NCI-H774 (cell line): ENCODE measurements around the gene AP2B1.

Source experiments
- DNase-seq: peaks from one replicate; lab custom pipeline; 2025; lab: John Stamatoyannopoulos, UW

AP2B1 gene

DNA sequence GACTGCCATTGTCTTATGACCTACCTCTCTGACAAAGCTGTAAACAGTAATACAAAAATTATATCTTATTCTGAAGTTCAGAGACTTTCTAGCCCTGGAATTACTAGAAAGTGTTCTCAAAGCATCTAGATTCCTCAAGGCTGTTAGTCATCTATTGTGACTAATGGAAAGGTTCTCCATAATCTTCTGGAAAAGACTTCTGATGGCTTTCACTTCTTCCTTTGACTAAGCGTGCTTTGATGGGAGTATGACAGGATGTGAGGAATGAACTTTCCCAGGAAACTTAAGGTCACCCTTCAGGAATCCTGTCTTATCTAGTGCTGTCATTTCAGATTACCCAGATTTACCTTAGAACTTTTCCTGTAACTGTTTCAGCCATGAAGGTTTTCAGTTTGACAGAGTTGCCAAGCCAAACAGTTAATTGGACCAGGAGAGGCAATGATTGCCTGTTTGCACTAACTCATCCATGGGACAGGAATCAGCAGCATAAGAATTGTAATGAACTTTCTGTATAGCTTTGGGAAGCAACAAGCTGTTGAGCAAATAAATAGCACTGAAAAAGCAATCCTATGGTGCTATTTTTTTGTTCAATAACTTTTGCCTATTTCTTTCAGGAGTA lies 43.5 kb downstream of the AP2B1 start:
- DNase-seq: no peak

DNA sequence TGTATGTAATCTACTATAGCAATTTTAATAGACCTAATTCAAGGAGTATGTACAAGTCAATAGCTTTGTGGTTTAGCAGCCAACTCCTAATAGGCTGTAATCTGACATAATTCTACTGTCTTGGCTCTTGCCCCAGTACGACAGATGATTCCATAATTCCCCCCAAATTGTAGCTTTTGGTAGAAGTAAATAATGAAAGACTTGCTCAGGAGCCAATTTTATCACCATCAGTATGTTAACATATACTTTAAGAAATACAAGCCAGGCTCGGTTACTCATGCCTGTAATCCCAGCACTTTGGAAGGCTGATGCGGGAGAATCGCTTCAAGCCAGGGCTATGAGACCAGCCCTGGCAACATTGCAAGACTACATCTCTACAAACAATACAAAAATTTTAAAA lies 53.9 kb downstream of the AP2B1 start:
- DNase-seq: no peak

DNA sequence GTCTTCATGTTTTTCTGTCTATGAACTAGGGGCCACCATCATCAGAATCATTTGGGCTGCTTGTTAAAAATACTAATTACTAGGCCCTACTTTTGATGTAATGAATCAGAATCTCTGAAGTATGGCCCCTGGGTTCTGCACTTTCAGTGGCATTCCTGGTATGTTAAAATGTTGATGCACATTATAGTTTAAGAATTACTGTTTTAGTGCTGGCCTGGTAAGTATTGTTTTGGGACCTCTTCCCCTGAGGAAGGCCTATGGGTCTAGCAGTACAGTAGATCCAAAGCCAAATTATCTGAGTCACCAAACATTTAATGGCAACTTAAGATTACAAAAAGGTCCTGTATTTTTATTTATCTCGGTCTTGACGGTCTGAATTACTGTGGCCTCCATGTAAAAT lies 58.8 kb downstream of the AP2B1 start:
- DNase-seq: no peak

DNA sequence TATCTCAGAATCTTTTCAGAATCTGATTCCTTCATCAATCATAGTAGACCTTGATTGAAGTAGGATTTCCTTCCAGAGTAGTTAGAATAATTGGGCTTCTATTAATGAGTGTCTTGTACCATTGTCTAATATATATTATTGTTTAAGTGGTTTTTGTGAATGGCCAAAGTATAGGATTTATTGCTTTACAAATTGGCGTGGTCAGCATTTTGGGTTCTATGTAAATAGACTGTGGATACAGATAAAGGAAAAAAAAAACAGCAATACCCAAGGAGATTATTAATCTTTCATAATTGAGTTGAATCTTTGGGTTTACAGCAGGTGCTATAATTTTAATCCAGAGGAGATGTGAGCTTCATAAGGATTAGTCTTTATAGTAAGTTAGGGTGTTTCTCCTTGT lies 64.3 kb downstream of the AP2B1 start:
- DNase-seq: no peak

DNA sequence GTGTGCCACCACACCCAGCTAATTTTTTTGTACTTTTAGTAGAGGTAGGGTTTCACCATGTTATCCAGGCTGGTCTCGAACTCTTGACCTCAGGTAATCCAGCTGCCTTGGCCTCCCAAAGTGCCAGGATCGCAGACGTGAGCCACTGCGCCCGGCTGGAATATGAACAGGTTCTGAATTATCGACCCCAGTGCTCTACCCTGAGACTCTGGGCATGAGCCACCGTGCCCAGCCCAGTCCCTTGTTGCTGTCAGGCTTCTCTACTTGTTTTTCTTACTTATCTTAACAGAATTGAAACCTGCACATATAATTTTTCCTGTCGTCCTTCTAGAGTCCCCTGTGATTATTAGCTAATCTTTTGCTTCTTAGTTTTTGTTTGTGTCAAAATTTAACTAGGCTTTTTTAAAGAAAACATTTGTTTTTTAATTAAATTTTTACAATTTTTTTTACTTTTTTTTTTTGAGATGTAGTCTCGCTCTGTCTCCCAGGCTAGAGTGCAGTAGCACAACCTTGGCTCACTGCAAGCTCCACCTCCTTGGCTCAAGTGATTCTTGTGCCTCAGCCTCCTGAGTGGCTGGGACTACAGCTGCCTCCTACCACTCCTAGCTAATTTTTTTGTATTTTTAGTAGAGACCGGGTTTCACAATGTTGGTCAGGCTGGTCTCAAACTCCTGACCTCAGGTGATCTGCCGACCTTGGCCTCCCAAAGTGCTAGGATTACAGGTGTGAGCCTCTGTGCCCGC lies 66.7 kb downstream of the AP2B1 start:
- DNase-seq: no peak

DNA sequence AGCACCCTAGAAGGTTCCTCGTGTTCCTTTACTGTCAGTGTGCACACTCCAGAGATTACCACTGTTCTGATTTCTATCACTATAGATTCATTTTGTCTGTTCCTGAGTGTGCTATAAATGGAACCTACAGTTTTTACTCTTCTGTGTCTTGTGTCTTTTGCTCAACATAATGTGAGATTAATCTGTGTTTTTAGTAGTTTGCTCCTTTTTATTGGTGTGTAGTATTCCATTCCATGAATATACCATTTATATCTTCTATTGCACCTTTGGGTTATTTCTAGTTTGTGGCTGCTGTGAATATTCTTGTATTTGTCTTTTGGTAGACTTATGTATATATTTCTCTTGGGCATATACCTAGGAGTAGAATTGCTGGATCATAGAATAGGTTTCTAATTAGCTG lies 68.2 kb downstream of the AP2B1 start:
- DNase-seq: no peak

DNA sequence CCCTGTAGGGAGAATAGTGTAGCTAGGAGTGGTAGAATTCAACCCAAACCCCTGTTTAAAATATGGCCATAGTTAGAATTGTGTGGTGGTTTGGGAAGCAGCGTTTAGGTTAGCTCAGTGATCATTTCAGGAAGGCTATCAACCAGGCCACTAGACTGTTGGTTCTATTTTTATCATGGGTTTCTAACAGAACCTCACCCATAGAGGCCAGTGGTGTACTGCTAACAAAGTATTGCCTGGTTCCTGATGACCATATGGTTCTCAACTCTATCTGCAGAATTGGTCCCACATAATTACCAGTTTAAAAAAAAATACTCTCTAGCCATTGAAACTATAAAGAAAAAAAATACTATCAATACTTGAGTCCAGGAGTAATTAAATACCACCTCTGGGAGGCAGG lies 73.8 kb downstream of the AP2B1 start:
- DNase-seq: no peak

DNA sequence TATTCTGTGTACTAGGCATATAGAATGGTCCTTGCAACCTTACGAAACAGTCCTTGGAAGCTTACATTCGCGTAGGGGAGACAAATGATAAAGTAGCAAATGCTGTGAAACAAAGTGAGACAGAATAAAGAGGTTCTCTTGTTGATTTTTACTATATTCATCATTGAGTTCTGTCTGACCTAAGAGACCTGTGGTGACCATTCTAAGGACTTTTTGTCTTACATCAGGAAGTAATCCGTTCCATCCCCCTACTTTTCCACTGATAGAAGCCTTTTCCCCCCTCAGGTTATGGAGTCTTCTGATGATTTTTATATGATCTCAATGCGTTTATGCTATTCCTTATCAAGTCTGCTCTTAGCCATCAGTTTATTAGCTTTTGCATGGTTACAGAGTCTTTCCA lies 77.6 kb downstream of the AP2B1 start:
- no peak for DNase-seq

DNA sequence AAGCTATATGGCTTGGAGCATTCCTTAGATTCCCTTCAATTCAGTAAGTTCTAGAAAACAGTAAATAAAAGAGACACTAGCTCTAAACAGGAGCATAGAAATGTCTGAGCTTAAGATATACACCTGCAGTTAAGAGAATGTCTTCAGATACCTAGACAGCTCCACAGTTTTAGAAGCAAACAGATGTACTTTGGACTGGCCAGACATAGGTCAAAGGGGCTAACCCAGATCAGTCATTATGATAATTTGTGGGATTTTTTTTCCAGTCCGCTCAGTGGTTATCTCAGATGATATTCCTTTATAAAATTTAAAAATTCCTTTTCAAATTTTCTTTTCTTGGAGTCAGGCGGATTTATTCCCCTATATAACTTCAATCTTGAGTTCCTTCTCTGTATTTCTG lies 78.5 kb downstream of the AP2B1 start:
- DNase-seq: no peak

DNA sequence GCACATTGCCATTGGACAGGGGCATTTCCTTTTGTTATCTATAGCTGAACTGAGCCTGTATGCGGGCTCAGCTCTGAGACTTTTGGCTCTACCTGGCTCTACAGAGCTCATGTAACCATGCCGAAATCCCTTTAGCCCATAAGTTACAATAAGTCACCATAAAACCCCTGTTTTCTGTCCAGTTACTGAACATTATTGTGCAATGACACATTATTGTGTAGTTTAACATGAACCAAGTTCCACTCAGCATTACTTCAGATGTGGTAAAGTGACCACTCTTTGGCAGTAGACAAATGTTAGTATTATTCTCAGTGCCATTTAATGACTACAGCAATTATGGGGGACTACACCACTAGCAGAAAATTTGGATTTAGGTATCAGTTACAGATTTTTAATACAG lies 78.9 kb downstream of the AP2B1 start:
- DNase-seq: no peak

DNA sequence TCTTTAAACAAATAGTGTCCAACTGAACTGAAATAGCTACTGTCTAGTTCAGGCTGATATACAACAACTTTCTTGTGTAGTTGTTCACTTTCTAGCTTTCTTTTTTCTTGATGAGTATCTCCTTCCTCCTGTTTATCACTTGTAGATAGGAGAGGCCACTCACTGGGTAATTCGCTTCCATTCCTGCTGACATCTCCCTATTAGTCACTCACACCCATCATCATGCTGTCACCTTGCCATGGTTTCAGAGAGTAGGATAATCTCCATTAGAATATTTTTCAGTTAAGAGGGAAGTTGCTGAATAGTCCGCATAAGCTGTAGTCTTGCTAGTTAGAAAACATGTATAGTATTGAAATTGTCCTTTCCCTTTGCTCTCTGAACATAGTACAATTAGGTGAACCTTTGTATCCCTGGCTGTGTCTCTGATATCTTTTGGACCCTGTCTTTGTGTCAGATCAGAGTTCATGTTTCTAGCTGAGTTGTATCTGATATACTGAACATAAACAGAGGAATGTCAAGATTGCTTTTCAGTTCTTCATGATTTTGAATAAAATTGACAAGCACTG lies 79.9 kb downstream of the AP2B1 start:
- DNase-seq: no peak

DNA sequence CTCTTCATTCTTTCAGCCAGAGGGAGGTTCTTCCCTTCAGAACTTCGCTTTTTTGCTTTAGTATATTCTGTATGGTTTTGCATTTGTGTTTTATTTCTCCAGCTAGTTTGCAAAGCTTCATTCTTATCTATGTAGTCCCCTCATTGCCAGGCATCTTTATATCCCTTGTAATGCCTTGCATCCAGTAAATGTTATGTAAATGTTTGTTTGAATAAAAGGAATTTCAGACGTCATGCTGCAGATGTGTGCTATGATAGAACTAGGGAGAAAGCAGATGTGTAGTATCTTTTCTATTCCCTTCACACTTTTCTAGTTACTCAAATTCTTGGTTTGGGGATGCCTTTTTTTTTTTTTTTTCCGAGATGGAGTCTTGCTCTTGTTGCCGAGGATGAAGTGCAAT lies 81.7 kb downstream of the AP2B1 start:
- DNase-seq: no peak

DNA sequence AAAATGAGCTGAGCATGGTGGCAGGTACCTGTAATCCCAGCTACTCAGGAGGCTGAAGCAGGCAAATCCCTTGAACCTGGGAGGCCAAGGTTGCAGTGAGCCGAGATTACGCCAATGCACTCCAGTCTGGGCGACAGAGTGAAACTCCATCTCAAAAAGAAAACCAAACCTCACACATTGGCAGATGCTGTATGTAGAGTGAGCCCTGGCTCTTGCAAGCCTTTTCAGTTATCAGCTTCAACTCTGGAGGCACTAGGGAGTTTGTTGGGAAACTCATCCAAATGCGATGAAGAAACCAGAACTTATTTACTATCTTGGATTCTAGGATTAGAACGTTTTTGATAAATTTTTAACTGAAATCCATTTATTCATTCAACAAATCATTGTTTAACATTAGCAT lies 87.4 kb downstream of the AP2B1 start:
- no peak for DNase-seq

DNA sequence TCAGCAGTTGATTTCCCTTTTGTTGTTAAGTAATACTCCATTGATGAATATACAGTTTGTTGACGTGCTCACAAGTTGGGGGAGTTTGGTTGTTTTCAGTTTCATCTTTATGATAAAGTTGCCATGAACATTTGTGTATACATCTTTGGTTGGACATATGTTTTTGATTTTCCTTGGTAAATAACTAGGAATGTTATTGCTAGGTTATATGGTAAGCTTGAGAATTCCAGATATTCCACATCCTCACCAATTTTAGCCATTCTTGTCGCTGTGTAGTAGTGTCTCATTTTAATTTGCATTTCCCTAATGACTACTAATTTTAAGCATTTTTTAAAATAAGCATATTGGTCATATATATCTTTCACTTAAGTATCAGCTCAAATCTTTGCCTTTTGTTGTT lies 89.3 kb downstream of the AP2B1 start:
- DNase-seq: no peak

DNA sequence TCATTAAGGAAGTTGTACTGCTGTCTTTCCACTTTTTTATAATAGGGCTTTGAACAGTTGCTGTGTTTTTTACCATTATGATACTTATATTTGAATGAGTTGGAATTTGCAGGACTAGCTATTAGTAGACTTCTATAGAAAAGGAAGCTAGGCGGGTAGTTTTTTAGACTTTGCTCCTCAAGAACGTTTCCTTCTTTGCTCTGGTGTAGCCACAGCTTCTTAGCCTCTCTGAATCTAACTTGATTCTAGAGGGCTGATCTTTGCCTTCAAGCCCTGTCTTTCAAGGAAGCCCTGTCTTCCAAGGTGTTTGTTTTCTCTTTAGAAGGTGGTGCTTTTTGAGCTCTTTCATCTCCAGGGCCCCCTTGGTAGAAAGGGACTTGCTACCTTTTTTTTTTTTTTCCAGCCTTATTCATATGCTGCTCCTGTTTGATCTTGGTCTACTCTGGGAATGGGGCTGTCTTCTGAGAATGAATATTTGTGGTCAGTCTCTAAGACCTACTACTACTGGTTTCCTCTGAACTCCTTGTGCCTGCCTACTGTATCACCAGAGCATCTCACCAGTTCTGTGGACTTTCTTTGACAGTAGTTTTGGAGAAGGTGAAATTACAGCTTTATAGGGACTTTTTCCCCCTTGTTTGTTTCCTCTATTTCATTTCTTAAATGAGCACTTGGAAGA lies 92.0 kb downstream of the AP2B1 start:
- no peak for DNase-seq

DNA sequence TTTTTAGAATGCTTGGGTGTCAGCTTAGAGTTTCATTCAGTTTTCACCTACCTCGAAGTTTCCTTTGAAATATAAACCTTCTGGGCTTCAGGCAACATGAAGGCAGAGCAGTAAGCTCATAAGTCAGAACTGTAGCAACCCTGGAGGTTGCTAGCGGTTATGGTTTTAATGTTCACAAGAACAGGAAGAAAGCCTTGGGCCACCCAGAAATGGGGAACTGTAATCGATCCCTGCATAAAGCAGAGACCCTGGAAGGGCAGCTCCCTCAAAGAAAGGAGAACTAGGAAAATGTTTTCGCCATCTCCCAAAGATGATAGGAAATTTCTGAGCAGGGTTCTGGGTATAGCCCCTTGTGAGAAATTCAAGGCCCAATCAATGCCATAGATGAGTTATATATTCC lies 96.5 kb downstream of the AP2B1 start:
- no peak for DNase-seq

DNA sequence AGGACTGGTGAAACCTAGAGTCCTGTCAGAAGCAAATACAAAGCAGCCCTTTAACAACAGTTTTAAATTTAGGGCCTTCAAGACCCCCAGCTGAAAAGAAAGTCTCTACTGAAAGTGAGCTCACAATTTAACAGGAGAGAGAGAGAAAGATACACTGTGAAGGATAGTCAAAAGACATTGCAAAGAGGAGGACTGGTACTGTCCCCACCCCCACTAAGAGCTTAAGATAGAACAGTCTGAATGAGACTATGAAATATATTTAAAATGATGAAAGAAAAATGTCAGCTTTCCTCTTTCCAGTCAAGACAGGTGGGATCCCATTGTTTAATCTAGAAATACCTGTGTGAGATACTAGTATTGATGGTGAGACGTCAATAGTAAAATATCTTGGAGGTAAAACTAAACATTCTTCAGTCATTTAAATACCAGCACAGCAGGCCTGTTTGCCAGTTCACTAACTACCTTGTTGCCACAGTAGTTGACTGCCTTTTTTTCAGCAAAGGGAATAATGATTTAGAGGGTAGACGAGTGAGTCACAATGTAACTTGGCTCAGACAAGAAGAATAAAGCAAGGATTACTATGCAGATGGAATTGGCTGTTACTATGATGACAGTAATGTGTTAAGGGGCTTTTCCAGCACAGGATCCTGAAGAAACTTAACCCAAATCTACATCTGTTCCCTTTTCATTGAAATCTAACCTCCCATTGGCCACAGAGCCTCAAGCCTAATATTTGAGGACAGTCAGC lies 97.1 kb downstream of the AP2B1 start:
- no peak for DNase-seq

DNA sequence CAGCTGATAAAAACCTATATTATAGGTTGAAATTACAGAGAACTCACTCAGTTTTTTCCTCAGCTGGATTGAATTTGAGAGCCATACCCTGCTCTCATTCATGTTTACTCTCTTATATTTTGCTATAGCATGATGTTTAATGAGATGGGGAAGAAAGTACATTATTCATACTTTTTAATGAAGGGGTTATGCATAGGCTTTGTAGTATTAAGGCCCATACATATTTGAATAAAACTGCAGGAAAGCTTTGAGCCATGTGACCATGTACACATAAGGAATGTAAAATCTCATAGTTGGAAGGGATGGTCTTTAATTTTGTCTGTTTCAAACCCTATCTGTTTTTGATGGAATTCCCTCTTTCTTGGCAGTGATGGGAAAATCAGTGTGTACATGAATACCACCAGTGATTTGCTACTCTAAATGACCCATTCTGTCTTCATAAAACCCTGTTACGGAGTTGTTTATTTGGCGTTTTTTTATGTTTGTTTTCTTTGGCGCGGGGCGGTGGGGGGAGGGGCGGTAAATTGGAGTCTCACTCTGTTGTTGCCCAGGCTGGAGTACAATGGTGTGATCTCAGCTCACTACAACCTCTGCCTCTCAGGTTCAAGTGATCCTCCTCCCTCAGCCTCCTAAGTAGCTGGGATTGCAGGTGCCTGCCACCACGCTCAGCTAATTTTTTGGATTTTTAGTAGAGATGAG lies 105.5 kb downstream of the AP2B1 start:
- DNase-seq: no peak

DNA sequence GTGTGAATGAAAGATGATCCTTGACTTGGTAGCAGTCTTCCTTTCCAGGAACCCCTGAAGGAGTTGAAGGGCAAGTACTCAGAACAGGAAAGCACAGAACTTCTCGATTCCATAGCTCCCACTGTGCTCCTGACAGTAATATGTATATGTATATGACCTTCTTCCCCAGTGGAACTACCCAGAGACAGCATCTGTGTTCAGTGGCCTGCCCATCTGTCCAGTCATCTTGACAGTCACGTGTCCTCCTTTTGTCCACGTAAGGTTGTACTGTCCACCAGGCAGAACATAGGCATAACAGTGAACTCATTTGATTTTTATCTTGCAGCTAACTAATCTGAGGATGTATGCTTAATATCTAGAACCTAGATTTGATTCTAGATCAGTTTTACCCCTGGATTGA lies 106.5 kb downstream of the AP2B1 start:
- no peak for DNase-seq

DNA sequence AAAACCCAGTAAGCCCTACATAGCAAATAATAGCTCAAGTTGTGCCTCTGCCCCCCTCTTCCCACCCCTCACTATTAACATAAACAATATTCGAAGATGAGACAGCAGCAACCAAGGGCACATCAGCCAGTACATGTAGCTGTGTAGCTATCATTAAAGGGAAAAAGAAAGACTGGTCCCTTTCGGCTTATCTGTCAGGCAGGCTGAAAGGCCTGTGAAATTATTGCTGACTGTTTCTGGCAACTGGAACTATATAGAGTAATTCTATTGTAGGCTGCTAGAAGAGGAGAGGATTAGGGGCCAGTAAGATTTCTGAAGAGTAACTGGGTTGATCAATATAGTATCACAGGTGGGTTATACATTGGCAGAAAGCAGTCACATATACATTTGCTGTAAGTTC lies 107.8 kb downstream of the AP2B1 start:
- no peak for DNase-seq

DNA sequence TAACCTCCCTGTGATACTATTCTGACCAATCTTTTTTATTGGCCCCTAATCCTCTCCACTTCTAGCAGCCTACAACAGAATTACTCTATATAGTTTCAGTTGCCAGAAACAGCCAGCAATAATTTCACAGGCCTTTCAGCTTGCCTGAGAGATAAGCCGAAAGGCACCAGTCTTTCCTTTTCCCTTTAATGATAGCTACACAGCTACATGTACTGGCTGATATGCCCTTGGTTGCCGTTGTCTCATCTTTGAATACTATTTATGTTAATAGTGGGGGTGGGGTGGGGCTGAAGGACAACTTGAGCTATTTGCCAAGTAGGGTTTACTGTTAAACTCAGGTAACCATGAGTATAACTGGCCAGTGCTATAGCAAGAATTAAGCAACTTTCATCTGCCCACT lies 108.5 kb downstream of the AP2B1 start:
- DNase-seq: no peak

DNA sequence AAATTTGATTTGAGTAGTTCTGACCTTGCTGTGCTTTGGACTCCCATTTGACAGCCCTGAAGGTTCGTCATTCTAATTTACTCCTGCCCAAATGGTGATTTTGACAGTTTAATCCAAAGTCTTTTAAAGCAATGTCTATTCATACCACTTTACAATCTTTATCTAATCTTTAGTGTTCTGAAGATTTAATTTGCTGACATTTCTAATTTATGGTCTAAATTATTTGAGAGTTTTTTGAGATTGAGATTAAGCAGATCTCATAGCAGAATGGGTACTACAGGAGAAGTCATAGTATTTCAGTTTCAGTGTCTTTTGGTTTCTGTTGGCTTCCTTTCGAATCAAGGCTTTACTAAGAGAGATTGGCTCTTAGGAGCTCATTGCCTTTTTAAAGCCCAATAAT lies 111.7 kb downstream of the AP2B1 start:
- no peak for DNase-seq
